Hematopoietic multipotent progenitor cell (in vitro differentiated cells): ENCODE results near the gene MSLN. TPM values are rescaled to one million over a fixed set of nuclear protein-coding genes. Genes with fewer than 3 reads are reported as not detected.
"Not testable (repeated sequence)": the region's sequence is repeated elsewhere in the genome, so short reads cannot be mapped to it uniquely, and the experiment has no call there.

Experiments used
- DNase-seq, 3 donors: peaks; one replicate each; pipeline ENCODE4 v3.0.0-alpha.2; 2011 to 2015; ENCODE audit warnings: low read depth in 2 of 3, low spot score in 2 of 3
- total RNA-seq: library from RNA; depleted of rRNA; stranded (reverse); fragments of >200 nt; gene quantifications from one replicate; pipeline ENCODE4 v1.2.3, GENCODE V29; 2012

Gene MSLN
- total RNA-seq, 1 donor, result under 0.01 TPM

DNA sequence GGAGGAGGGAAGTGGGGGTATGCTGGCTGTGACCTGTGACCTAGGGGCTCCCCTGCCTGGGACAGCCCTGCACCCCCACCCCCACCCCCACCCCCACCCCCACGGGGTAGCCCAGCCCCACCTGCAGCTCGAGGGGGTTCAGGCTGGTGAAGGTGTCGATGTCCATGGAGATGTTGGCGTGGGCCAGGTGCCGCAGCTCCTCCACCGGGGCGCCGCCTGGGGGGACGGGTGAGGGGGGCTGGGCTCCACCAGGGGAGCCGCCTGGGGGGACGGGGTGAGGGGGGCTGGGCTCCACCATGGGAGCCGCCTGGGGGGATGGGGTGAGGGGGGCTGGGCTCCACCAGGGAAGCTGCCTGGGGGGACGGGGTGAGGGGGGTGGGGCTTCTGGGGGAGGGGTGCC lies 9.9 kb downstream of the MSLN start:
- no peak for DNase-seq

DNA sequence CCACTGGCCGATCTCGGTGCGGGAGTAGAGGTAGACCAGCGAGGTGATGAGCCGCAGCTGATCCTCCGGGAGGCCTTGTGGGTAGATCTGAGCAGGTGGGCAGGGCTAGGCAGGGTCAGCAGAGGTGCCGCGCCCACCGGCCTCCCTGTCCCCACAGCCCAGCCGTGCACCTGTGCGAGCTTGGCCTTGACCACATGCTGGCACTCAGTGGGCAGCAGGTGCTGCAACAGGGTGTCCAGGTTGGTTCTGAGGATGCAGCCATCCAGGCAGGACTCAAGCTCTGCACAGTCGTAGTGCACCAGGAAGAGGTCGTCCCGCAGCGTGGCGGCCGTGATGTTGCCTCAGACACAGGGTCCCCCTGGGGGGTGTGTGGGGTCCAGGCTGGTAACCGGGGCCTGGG lies 12.4 kb downstream of the MSLN start:
- no peak for DNase-seq

DNA sequence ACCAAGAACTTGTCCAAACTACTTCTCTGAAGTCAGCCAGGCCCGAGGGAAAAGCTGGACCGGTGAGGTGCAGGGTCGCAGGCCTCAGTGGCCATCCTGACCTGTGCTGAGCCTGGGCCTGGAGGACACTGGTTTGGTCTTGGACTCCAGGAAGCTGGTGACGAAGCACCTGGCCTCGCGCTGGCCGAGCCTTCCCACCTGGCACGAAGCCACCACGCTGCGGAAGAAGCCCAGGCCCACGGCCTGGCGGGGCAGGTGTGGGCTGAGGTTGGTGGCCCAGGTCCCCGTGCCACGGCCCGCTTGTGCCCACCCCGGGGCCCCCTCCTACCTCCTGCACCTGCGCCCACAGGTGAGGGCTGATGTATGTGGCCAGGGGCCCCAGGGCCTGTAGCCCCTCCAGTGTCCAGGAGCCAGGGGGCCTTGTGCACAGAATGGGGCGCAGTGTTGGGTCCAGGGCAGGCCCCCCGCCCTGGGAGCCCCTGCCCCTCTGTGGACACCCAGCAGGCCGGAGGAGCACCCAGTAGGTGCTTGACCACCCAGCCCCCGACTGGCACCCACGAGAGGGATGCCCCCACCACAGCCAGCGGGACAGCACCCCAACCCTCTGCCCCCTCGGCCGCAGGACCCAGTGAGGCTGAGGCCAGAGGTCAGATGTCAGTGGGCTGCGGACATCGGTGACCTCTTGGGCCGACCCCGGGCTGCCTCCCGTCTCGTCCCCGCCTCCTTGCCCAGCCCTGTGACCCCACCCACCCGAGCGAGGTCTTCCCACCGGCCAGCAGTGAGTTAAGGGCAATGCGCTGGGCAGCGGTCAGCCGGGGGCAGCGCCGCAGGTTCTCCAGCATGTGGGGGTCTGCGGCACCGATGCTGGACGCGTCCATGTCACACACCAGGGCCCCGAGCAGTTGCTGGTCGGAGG lies 13.8 kb downstream of the MSLN start:
- no peak for DNase-seq

DNA sequence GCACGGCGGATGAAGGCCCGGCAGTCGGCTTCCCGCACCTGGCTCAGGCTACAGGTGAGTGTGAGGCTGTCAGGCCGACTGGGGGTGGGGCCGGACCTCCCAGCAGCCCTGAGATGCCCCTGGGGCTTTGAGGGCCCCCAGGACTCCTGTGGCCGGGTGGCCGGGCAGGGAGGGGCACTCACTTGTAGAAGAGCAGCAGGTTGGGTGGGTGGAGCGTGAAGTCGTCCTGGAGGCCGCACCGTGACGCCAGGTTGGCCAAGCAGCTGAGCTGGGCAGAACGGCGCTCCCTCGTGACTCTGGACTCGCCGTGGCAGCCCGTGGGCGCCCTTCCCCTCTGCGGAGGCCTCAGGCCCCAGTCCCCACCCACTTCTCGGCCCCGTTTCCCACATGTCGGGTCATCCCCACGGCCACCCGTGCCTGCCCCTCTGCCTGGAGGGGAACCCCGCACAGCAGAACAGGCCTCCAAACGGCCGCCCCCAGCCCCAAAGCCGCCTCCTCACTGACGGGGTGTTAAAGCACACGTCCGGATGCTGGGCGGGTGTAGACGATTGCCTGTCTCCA lies 14.8 kb downstream of the MSLN start:
- no peak for DNase-seq

DNA sequence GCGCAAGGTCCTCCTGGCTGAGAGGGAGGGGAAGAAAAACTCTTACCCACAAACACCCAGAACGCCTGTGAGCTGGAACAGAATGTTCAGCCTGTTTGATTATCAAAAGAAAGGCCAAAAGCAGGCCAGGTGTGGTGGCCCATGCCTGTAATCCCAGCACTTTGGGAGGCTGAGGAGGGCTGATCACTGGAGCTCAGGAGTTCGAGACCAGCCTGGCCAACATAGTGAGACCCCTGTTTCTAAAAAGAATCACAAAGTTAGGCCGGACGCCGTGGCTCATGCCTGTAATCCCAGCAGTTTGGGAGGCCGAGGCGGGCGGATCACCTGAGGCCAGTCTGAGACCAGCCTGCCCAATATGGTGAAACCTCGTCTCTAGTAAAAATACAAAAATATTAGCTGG lies 15.8 kb downstream of the MSLN start:
- DNase-seq, result not testable (repeated sequence)

DNA sequence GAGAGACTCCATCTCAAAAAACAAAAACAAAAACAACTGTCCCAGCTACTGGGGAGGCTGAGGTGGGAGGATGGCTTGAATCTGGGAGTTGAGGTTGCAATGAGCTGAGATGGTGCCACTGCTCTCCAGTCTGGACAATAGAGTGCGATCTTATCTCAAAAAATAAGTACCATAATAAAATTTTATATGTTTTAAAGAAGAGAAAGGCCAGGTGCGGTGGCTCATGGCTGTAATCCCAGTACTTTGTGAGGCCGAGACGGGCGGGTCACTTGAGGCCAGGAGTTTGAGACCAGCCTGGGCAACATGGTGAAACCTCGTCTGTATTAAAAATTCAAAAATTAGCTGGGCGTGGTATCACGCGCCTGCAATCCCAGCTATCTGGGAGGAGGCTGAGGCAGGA lies 16.3 kb downstream of the MSLN start:
- DNase-seq, result no peak

DNA sequence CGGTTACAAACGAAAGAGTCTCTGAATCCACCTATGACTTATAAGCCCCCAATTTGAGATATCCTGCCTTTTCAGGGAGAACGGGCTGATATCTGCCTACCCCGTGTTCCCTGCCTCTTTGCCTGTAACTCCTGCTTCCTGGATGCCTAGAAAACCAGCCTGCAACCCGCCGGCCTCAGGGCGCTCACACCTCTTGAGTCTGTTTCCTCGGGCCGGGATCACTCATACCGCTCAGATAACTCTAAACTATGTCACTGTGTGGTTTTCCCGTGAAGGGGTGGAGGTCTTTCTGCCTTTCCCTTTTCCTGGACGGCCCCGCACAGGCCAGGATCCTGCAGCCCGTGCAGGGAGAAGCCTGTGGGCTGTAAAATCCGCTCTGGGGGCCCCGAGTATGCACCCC lies 17.3 kb downstream of the MSLN start:
- DNase-seq, result no peak

DNA sequence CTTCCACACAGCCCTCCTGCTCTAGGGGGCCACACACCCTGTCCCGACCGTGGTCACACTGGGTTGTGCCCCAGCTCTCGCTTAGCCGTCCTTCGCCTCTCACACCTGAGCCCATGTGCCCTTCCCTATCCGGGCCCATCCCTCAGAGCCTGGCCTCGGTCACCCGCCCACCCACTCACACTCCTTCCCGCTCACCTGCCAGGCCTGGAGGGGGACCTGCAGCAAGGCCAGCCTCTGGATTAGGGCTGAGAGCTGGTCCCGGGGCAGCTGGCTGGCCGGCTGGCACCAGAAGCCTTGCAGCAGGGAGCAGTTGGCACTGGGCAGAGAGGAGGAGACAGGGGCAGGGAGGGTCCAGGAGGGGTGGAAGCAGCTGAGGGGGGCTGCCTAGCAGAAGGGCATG lies 17.9 kb downstream of the MSLN start:
- no peak for DNase-seq

DNA sequence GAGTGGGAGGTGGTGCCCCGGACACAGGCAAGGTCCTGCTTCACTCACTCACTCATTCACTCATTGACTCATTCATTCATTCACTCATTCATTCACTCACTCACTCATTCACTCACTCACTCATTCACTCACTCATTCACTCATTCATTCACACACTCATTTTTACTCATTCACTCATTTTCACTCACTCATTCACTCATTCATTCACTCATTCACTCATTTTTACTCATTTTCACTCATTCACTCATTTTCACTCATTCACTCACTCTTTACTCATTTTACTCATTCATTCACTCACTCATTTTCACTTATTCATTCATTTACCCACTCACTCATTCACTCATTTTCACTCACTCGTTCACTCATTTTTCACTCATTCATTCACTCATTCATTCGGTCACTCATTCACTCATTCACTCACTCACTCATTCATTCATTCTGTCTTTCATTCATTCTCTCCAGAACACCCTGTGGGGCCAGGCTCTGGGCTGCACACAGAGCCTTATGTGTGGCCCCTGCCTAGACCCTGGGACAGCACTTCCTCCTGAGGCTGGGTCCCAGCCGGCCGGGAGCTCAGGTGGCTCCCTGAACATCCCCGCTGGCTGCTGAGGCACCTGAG lies 18.5 kb downstream of the MSLN start:
- DNase-seq, result no peak

DNA sequence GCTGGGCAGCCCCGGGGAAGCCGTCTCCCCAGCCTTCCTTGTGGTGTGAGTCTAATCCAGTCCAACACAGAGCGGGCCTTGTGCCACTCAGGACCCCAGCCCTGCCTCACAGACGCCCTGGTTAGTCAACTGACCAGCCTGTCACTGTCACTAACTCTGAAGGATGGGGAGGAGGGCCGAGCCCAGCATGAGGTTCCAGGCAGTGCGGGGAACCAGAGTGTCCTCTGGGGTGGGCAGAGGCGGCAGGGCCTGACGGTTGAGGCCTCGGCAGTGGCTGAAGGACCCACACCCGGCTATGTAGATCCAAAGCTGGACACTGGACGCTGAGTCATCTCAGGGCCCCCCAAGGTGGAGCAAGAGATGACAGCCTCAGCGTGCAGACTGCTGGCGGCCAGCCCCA lies 19.0 kb downstream of the MSLN start:
- DNase-seq, result no peak

DNA sequence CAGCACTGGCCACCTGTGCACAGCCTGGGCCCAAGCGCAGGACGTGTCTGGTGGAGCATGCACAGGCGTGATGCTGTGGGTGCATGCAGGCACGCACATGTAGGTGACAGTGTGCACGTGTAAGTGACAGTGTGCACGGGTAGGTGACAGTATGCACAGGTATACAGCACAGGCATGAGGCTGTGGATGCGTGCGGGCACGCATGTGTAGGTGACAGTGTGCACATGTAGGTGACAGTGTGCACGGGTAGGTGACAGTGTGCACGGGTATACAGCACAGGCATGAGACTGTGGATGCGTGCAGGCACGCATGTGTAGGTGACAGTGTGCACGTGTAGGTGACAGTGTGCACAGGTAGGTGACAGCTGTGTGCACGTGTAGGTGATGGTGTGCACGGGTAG lies 19.8 kb downstream of the MSLN start:
- no peak for DNase-seq

DNA sequence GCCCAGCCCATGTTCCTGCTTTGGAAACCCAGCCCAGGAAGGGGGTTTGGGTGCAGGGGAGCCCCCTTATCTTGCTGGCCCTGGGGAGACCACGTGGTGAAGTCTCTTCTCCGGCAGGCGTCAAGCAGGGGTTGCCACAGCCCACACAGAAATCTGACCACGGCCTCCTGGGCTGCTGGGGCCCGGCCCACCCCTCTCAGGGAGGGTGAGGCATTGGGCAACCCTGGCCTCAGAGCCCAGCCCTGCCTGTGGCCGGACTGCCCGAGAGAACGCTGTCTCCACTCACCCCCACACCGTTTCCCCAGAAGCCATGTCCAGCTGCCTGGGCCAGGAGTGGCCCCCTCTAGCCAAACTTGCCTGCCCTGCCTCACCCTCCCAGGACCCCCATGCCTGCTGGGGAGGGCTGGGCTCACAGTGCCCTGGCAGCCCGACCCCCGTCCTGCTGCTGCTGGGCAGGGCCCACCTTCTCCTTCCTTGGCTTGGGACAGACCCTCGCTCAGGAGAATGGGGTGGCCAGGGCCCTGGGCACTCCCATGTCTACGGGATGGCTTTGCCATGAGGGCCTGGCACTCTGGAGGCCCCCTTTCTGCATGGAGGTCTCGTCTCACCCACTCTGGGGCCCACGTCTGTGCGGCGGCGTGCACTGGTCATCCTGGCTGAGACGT lies 20.9 kb downstream of the MSLN start:
- no peak for DNase-seq

DNA sequence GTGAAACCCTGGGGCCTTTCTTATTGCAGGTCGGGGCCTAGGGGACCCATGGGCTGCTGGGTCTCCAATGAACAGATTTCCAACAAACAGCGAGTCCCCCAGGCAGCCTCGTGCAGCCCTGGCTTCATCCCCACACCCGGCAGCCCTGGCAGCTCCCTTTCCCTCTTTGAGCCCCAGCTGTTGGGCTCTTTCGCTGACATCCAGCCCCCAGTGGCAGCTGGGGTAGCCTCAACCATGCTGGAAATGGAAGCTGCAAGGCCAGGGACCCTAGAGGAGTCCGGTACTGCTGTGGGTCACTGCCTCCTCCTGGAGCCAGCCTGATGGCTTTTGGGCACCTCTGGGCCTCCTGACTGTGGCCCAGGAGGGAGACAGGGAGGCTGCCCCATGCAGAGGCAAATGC lies 21.7 kb downstream of the MSLN start:
- DNase-seq, result no peak

DNA sequence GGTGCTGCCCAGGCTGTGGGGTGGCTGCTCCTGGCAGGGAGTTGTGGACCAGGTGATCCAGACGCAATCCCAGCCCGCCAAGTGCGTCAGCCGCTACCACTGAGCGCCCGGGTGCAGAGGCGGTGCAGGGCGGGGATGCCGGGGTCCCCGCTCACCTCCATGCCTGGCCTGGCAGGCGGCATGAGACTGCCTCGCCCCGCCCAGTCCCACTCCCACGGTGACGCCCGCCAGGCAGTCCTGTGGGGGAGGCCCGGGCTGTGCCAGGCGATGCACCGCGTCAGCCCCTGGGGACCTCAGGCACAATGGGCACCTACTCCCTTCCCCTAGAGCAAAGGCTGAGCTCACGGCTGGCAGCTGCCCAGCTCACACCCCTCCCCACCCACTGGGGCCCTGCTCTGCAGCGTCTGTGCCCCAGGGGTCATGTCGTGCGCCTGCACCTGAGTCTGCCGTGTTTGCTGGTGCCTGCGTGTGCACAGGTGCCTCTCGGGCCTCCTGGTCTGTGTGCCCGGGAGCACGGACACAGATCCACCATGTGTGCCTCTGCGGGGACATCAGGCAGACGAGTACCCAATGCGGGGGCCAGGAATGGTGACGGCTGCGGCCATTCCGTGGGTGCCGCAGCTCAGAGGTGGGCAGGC lies 22.4 kb downstream of the MSLN start:
- no peak for DNase-seq

DNA sequence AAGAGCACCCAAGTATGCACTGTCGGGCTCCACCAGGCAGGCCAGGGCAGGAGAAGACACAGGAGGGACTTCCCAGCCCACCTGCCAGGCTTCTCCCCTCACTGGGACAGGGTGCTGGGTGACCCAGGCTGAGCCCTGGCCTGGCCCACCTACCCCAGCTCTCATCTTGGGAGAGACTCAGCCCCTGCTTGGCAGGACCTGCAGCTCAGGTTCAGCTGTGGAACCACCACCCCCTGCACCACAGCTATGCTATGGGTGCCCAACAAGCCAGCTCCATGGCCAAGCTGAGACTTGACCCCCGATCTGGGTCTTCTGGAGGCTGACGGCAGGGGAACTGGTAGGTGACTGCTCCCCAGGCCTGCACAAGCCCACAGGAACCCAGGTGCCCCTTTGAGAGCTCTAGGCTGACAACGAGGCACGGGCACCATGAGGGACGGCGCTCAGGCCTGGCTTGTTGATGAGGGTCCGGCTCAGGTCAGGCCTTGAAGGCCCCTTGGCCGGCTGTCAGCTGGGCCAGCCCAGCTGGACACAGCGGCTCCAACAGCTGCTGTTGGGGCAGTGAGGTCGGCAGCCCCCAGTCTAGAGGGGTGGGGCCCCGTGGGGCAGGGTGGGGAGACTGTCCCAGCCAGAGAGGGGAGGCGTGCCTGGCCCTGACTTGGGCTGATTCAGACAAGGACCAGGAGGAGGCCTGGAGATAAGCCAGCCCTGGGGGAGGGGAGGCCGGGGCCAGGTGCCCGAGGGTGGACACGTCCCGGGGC lies 23.0 kb downstream of the MSLN start:
- DNase-seq, result no peak

DNA sequence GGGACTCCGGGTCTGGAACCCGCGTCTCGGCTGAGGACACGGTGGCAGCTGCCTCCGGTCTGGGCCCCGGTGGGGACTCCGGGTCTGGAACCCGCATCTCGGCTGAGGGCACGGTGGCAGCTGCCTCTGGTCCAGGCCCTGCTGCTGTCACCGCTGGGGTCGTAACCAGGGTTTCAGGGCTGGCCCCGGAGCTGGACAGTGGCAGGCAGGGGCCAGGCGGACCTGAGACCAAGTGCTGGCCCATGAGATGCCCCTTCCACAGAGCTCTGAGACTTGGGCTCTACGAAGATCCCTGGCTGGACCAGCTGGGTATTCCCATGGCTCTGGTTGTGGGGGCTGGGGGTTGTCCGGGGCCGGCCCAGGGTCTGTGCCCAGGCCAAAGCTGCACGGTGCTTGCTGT lies 23.9 kb downstream of the MSLN start:
- DNase-seq, result no peak

DNA sequence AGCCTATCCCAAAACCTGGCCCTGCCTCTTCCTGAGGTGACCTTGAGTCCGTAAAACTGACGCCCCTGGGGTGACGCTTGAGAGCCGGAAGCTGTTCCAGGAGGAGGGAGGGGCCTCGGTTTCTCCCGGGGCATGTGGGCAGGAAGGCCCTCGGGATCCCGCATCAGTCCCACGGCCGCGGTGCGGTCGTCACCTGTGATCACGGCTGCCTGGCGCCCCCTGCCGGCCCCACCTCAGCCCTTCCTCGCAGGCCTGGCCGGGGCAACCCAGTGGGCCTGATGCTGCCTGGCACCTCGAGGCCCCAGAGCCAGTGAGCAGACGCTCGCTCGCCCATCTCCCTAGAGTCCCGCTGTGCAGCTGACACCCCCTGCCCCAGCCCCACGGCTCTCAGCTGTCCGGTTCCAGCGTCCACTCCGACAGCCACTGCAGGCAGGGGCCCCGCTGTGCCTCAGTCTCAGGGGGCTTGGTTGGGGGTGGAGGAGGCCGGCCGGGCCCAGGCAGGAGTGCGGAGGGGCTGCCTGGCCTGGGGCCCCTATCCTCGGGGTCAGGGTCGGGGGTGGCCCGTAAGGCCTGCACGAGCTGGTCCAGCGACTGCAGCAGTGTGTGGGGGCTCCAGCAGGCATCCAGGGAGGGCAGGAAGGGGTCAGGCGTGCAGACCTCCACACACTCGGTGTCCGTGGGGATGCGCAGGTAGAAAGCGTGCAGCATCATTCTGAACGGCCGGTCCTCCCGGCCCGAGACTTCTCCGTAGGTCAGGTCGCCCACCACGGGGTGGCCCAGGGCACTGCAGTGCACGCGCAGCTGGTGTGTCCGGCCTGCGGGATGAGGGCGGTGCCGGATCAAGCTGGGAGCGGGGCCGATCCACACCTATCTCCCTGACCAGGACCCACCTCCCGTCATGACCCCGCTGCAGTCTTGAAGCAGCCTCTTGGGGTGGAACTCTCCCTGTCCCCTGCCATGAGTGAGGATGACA lies 25.3 kb downstream of the MSLN start:
- DNase-seq, result peak; percentile 49 to 67 (median 63)

DNA sequence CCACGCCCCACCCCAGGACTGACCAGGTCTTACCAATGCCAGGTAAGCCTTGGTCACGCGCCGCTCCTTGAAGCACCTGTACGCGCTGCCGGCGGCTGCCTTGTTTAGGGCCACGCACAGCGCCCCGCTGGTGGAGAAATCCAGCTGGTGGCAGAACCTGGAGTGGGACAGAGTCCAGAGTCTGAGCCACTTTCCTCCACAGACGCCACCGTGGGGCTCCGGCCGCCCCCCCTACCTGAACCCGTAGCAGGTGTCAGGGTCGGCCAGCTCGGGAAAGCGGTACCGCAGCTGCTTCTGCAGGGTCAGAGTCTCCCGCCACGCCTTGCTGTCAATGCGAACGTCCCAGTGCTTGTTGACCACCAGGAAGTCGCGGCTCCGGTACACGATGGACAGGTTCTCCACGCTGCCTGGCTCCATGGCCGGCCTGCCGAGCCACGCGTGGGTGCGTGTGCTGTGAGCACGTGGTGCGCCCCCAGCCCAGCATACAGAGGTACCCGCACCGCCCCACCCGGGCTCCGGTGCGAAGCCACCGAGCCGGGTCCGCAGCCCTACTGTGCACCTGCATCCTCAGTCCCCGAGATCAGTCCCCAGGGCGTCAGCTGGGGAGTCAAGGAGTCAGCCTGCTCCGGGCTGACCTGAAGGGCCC lies 26.9 kb downstream of the MSLN start:
- no peak for DNase-seq

DNA sequence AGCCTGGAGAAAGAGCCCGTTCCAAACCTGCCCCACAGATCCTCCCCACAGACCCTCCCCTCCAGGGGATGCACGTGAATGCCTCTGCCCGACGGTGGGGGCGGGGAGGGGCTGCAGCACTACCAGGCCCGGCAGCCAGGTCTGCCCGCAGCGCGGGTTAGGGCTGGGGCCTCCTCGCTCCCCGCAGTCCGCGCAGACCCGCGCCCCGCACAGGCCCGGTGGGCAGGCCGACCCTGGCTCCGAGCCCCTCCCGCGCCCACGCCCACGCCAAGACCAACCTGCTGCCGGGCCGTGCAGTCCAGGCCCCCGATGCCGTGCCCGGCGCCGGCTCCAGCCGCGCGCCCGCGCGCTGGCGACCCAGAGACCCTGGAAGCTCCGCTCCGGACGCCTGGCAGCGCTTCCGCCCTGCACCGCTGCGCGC lies 27.5 kb downstream of the MSLN start, which contains the start of gene RPUSD1:
Gene RPUSD1 (minus strand): TSS at position 404 of the 421 bp plus-strand sequence. CDS start 644 bp downstream, outside the sequence.
- peak in 1 of 3 donors; percentile 56 for DNase-seq
